Measurements from ENCODE around the gene DLG2. TPM values are rescaled to one million over a fixed set of nuclear protein-coding genes. Genes with fewer than 3 reads are reported as not detected.

DLG2 gene
- total and polyA plus RNA-seq, 2 of the 8 experiments (the other 6 are each of a cell fraction or from before 2014, with no cell fraction given): 1.7 to 14.3 TPM

GRCh38 chr11:84129961-84130576, 1497.1 kb downstream of the DLG2 start:
- Histone ChIP-seq H3K23me2 (ENCODE audit: low read depth, low read length) (no peaks in the 10 kb centered on the region), H2AK5ac (ENCODE audit: low read depth, low read length) (no peak overlapping the region), H4K5ac (ENCODE audit: insufficient read length, low read depth, low read length) (no peak overlapping the region), H3K9me3 (ENCODE audit: insufficient read depth in 2 of 2, low read depth in 1 of 2, low read length in 1 of 2) (no peaks in the 10 kb centered on the region), H3K18ac (ENCODE audit: extremely low read depth, low read length) (no peak overlapping the region), H3K27ac (ENCODE audit: low read depth, low read length) (no peak overlapping the region), H3K27me3 (replicated peaks in 1 of 4; ENCODE audit: control insufficient read depth in 3 of 4, extremely low read depth in 1 of 4, insufficient read depth in 3 of 4, low read length in 3 of 4) (no peaks in the 10 kb centered on the region), H2BK15ac (ENCODE audit: low read length) (no peak overlapping the region), H2BK5ac (ENCODE audit: low read depth, low read length) (no peak overlapping the region), H3K4me1 (replicated peaks in 1 of 4; ENCODE audit: control insufficient read depth in 3 of 4, insufficient read depth in 4 of 4, low read length in 3 of 4) (no peaks in the 10 kb centered on the region), H3K36me3 (ENCODE audit: control insufficient read depth in 2 of 4, insufficient read depth in 4 of 4, low read length in 3 of 4) (no peaks in the 10 kb centered on the region), H2AFZ (ENCODE audit: low read length) (no peak overlapping the region), H3K4me3 (ENCODE audit: extremely low read depth in 1 of 4, insufficient read depth in 2 of 4, low read depth in 3 of 4, low read length in 4 of 4) (no peak overlapping the region), H4K20me1 (replicated peaks in 1 of 2; ENCODE audit: control insufficient read depth in 1 of 2, insufficient read depth in 2 of 2, low read length in 2 of 2) (no peaks in the 10 kb centered on the region), H2BK20ac (ENCODE audit: low read length) (no peak overlapping the region), H4K8ac (ENCODE audit: extremely low read depth, insufficient read depth, low read length) (no peak overlapping the region), H3K23ac (ENCODE audit: insufficient read length) (no peak overlapping the region), H2BK120ac (replicated peaks; ENCODE audit: low read depth, low read length) (no peak overlapping the region), H3K79me2 (ENCODE audit: control insufficient read depth in 1 of 2, insufficient read depth in 2 of 2, low read length in 2 of 2) (no peaks in the 10 kb centered on the region), H3K14ac (ENCODE audit: insufficient read length) (no peak overlapping the region), H2BK12ac (ENCODE audit: low read depth, low read length) (no peak overlapping the region), H3K56ac (replicated peaks; ENCODE audit: insufficient read length, low read depth, low read length) (no peak overlapping the region), H3K79me1 (ENCODE audit: low read depth, low read length) (no peaks in the 10 kb centered on the region), H3K4me2 (ENCODE audit: insufficient read depth in 1 of 2, low read depth in 2 of 2, low read length in 2 of 2) (no peak overlapping the region), H3K9ac (replicated peaks in 1 of 4; ENCODE audit: extremely low read depth in 1 of 4, low read depth in 3 of 4, low read length in 3 of 4) (no peak overlapping the region), H3K4ac (replicated peaks; ENCODE audit: insufficient read length, low read depth, low read length) (no peak overlapping the region), H4K91ac (replicated peaks; ENCODE audit: insufficient read length, low read length) (no peak overlapping the region)
- 89% methylated on average over 2 of the region's 2 CpGs; no CpG with 5 or more reads in 1 of the 2 experiments for WGBS, 2 experiments (ENCODE audit: extremely low coverage in 1 of 2, insufficient coverage in 1 of 2, insufficient read length in 1 of 2, insufficient replicate concordance in 2 of 2, low coverage in 1 of 2, low lambda C conversion rate in 2 of 2, missing lambda C conversion rate in 1 of 2)
- ChIA-PET POLR2A (ENCODE audit: partially characterized antibody) (no interaction called here), CTCF (ENCODE audit: partially characterized antibody) (no interaction called here)
- no peak for DNase-seq (ENCODE audit: low read depth in 1 of 2, low spot score in 2 of 2)
- FAIRE-seq: no peak
- TF ChIP-seq KDM1A (IDR thresholded peaks at IDR 0.05; ENCODE audit: borderline replicate concordance, low read length): no peak
- TF ChIP-seq TEAD4 (IDR thresholded peaks at IDR 0.05; ENCODE audit: low read depth, low read length): no peak
- no peak for TF ChIP-seq SUZ12 (IDR thresholded peaks at IDR 0.05; ENCODE audit: low read length)
- no peak for TF ChIP-seq EZH2 (IDR thresholded peaks at IDR 0.05; ENCODE audit: low read depth, low read length, severe bottlenecking)
- TF ChIP-seq BACH1 (IDR thresholded peaks at IDR 0.05; ENCODE audit: low read length): no peak
- no peak for TF ChIP-seq KDM4A (IDR thresholded peaks at IDR 0.05; ENCODE audit: low read depth, low read length, severe bottlenecking)
- no peak for TF ChIP-seq JUN (IDR thresholded peaks at IDR 0.05; ENCODE audit: low read depth, low read length)
- TF ChIP-seq GTF2F1 (IDR thresholded peaks at IDR 0.05; ENCODE audit: borderline replicate concordance, low read depth, low read length): no peak
- no peak for TF ChIP-seq RNF2 (IDR thresholded peaks at IDR 0.05; ENCODE audit: borderline replicate concordance, low read depth, low read length, missing control alignments, poor library complexity, severe bottlenecking)
- TF ChIP-seq E2F6 (IDR thresholded peaks at IDR 0.05): no peak
- TF ChIP-seq NANOG (IDR thresholded peaks at IDR 0.05; ENCODE audit: insufficient read depth, low read depth, low read length, poor library complexity, severe bottlenecking): no peak
- no peak for TF ChIP-seq TBP (IDR thresholded peaks at IDR 0.05; ENCODE audit: low read depth, low read length)
- no peak for TF ChIP-seq FOSL1 (IDR thresholded peaks at IDR 0.05; ENCODE audit: insufficient read depth, low read depth, low read length)
